ENCODE data around the gene SARS2. TPM values are rescaled to one million over a fixed set of nuclear protein-coding genes. Genes with fewer than 3 reads are reported as not detected.

Gene SARS2
- total RNA-seq, 1 donor from 2014 or later, result 36.7 TPM

DNA sequence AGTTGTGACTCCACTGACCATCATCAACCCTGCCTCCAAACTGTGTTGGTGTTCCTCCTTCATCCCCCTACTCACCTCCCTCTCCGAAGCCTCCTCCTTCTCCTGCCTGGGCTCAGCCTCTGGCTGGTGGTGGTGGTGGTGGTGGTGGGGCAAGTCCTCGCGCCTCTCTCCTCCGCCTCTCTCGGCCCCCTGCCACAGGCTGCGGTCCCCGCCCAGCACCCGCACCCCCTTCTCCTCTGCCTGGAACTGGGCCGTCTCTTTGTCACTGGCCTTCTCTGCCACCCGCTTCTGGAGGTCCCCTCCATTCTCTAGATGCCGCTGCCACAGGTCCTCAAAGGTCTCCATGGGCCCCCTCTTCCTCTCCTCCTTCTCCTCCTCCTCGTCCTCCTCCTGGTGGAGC, 20.1 kb downstream of the SARS2 start:
- peaks cover 3% of the 10 kb centered on the region for H3K4me1 Mint-ChIP-seq (ENCODE audit: unreplicated experiment)
- TF ChIP-seq CTCF (IDR thresholded peaks at IDR 0.05; ENCODE audit: unreplicated experiment), result no peak
- H3K27me3 Mint-ChIP-seq (ENCODE audit: unreplicated experiment), result peaks cover 9% of the 10 kb centered on the region
- DNase-seq (ENCODE audit: low spot score), result no peak
- no peaks in the 10 kb centered on the region for H3K9me3 Mint-ChIP-seq (ENCODE audit: unreplicated experiment)
- H3K36me3 Mint-ChIP-seq (ENCODE audit: low read depth, unreplicated experiment), result peaks cover 14% of the 10 kb centered on the region
- no peak overlapping the region for H3K4me3 Mint-ChIP-seq (ENCODE audit: unreplicated experiment)
- H3K27ac Mint-ChIP-seq (ENCODE audit: unreplicated experiment), result no peak overlapping the region

DNA sequence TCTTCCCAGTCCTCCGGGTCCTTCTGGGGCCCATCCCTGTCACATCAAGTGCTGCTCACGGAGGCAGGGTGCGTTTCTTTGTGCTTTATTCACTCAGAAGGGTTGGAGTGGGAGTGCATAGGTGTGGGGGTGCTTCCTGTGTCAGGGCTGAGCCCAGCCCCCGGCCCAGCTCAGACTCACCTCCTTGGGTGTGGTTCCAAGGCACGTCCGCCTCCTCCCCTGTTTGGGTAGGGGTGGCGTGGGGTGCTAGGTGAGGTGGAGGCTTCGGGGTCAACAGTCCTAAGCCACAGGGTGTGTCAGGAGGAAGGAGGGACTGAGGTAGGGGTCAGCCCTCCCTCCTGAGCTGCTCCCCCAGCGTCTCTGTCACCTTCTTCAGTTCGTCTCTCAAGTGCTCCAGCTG, 21.7 kb downstream of the SARS2 start:
- H3K27me3 Mint-ChIP-seq (ENCODE audit: unreplicated experiment), result peaks cover 6% of the 10 kb centered on the region
- H3K36me3 Mint-ChIP-seq (ENCODE audit: low read depth, unreplicated experiment), result peaks cover 23% of the 10 kb centered on the region
- no peak overlapping the region for H3K27ac Mint-ChIP-seq (ENCODE audit: unreplicated experiment)
- no peak for DNase-seq (ENCODE audit: low spot score)
- peaks cover 7% of the 10 kb centered on the region for H3K4me1 Mint-ChIP-seq (ENCODE audit: unreplicated experiment)
- no peak overlapping the region for H3K4me3 Mint-ChIP-seq (ENCODE audit: unreplicated experiment)
- no peaks in the 10 kb centered on the region for H3K9me3 Mint-ChIP-seq (ENCODE audit: unreplicated experiment)
- no peak for TF ChIP-seq CTCF (IDR thresholded peaks at IDR 0.05; ENCODE audit: unreplicated experiment)

GRCh38 chr19:38907670-38908069, 22.9 kb downstream of the SARS2 start:
- no peak for DNase-seq (ENCODE audit: low spot score)
- Mint-ChIP-seq H3K4me3 (ENCODE audit: unreplicated experiment) (peak overlapping the region; percentile 57), H3K27me3 (ENCODE audit: unreplicated experiment) (peaks cover 3% of the 10 kb centered on the region), H3K27ac (ENCODE audit: unreplicated experiment) (peak overlapping the region; percentile 50), H3K4me1 (ENCODE audit: unreplicated experiment) (peaks cover 7% of the 10 kb centered on the region), H3K36me3 (ENCODE audit: low read depth, unreplicated experiment) (peaks cover 23% of the 10 kb centered on the region), H3K9me3 (ENCODE audit: unreplicated experiment) (no peaks in the 10 kb centered on the region)
- TF ChIP-seq CTCF (IDR thresholded peaks at IDR 0.05; ENCODE audit: unreplicated experiment), result no peak

GRCh38 chr19:38907227-38907626, 23.3 kb downstream of the SARS2 start:
- Mint-ChIP-seq H3K9me3 (ENCODE audit: unreplicated experiment) (no peaks in the 10 kb centered on the region), H3K27ac (ENCODE audit: unreplicated experiment) (no peak overlapping the region), H3K36me3 (ENCODE audit: low read depth, unreplicated experiment) (peaks cover 23% of the 10 kb centered on the region), H3K27me3 (ENCODE audit: unreplicated experiment) (peaks cover 2% of the 10 kb centered on the region), H3K4me3 (ENCODE audit: unreplicated experiment) (peak overlapping the region; percentile 57), H3K4me1 (ENCODE audit: unreplicated experiment) (peaks cover 7% of the 10 kb centered on the region)
- no peak for TF ChIP-seq CTCF (IDR thresholded peaks at IDR 0.05; ENCODE audit: unreplicated experiment)
- DNase-seq (ENCODE audit: low spot score), result no peak

DNA sequence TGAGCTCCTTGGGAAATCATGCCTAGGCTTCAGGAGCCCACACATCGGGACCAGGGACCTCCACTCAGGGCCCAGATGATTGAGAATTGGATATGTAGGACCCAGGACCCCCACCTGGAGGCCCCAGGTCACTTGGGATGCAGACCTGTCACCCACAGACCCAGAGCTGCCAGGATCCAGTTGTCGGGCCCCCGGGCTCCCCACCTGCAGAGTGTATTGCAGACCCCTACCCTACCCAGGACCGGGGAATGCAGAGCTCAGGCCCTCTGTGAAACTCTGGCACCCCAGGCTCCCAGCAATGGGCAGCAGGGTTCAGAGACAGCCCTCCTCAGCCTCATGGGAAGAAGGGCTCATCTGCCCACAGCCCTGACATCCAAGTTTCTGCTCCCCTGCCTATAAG, 24.9 kb downstream of the SARS2 start:
- no peak for TF ChIP-seq CTCF (IDR thresholded peaks at IDR 0.05; ENCODE audit: unreplicated experiment)
- peaks cover 20% of the 10 kb centered on the region for H3K36me3 Mint-ChIP-seq (ENCODE audit: low read depth, unreplicated experiment)
- H3K27me3 Mint-ChIP-seq (ENCODE audit: unreplicated experiment), result peaks cover 1% of the 10 kb centered on the region
- H3K9me3 Mint-ChIP-seq (ENCODE audit: unreplicated experiment), result no peaks in the 10 kb centered on the region
- peaks cover 10% of the 10 kb centered on the region for H3K4me1 Mint-ChIP-seq (ENCODE audit: unreplicated experiment)
- no peak overlapping the region for H3K27ac Mint-ChIP-seq (ENCODE audit: unreplicated experiment)
- H3K4me3 Mint-ChIP-seq (ENCODE audit: unreplicated experiment), result no peak overlapping the region
- DNase-seq (ENCODE audit: low spot score), result no peak

Measured in endothelial cell (in vitro differentiated cells).